GM12892 (cell line): ENCODE data around the gene TAB2.
"Not testable (repeated sequence)": the region's sequence is repeated elsewhere in the genome, so short reads cannot be mapped to it uniquely, and the experiment has no call there.

Experiments used
- POLR2A ChIP-seq: IDR thresholded peaks from 2 replicates; pipeline ENCODE4 v1.6.1; 2011; ENCODE audit warnings: low read depth, low read length, control low read depth
- POLR2AphosphoS5 ChIP-seq: IDR thresholded peaks from 2 replicates; pipeline ENCODE4 v1.6.1; 2011; ENCODE audit warnings: low read depth, low read length, control low read depth

DNA sequence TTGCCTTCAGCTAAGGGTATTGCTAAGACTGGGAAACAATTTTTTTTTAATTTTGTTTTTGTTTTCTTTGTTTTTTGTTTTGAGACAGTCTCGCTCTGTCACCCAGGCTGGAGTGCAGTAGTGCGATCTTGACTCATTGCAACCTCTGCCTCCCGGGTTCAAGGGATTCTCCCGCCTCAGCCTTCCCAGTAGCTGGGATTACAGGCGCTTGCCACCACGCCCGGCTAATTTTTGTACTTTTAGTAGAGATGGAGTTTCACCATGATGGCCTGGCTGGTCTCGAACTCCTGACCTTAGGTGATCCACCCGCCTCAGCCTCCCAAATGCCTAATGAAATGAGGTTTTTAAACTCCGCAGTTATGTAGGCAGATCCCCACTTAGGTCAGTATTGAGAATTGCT, 2.5 kb downstream of the TAB2 start:
- not testable (repeated sequence) for TF ChIP-seq POLR2AphosphoS5, POLR2A
